GM18873 (cell line): Measurements from ENCODE around the gene RBM15.

Experiments
- ATAC-seq: cut with Tn5 transposase; IDR thresholded peaks from one replicate; pipeline ENCODE4 v1.9.1; 2021; ENCODE audit warnings: mild to moderate bottlenecking, moderate library complexity, moderate number of reproducible peaks; ENCODE audit not compliant: unreplicated experiment, low FRiP score

The RBM15 gene

GRCh38 chr1:110347182-110347893, 8.2 kb downstream of the RBM15 start:
- ATAC-seq = no peak

GRCh38 chr1:110348050-110348449, 8.9 kb downstream of the RBM15 start:
- ATAC-seq = no peak

GRCh38 chr1:110348771-110349170, 9.6 kb downstream of the RBM15 start:
- no peak for ATAC-seq

GRCh38 chr1:110350360-110350759, 11.2 kb downstream of the RBM15 start:
- no peak for ATAC-seq

- no peak for ATAC-seq
Observed at GRCh38 chr1:110355321-110355720, 16.1 kb downstream of the RBM15 start.

GRCh38 chr1:110356379-110356778, 17.2 kb downstream of the RBM15 start:
- ATAC-seq = no peak

GRCh38 chr1:110360431-110360830, 21.3 kb downstream of the RBM15 start:
- ATAC-seq = no peak

GRCh38 chr1:110361856-110362255, 22.7 kb downstream of the RBM15 start:
- no peak for ATAC-seq

- no peak for ATAC-seq
Observed at GRCh38 chr1:110364221-110364620, 25.0 kb downstream of the RBM15 start.

- ATAC-seq = no peak
Observed at GRCh38 chr1:110370827-110371226, 31.6 kb downstream of the RBM15 start.

- no peak for ATAC-seq
Observed at GRCh38 chr1:110375490-110375889, 36.3 kb downstream of the RBM15 start.

GRCh38 chr1:110380672-110381283, 41.6 kb downstream of the RBM15 start:
- ATAC-seq = no peak

- ATAC-seq = no peak
Observed at GRCh38 chr1:110383251-110383990, 44.2 kb downstream of the RBM15 start.

- no peak for ATAC-seq
Observed at GRCh38 chr1:110384581-110385321, 45.6 kb downstream of the RBM15 start.

- ATAC-seq = no peak
Observed at GRCh38 chr1:110385369-110385768, 46.2 kb downstream of the RBM15 start.

GRCh38 chr1:110387048-110387754, 48.0 kb downstream of the RBM15 start:
- no peak for ATAC-seq

GRCh38 chr1:110390096-110390495, 50.9 kb downstream of the RBM15 start:
- no peak for ATAC-seq

- no peak for ATAC-seq
Observed at GRCh38 chr1:110390692-110391245, 51.6 kb downstream of the RBM15 start, which contains the start of gene SLC16A4. Gene SLC16A4 (minus strand): TSS chr1:110391026. CDS start chr1:110389323, 1,703 bp downstream.

GRCh38 chr1:110393286-110393685, 54.1 kb downstream of the RBM15 start:
- no peak for ATAC-seq
